IPS-20b (cell line): ENCODE data around the gene FCAR.
A peak's percentile ranks its signal among the peaks of the same experiment; 100 is the strongest.
"Not testable (repeated sequence)": the region's sequence is repeated elsewhere in the genome, so short reads cannot be mapped to it uniquely, and the experiment has no call there.

Experiments
- H3K27ac ChIP-seq: one replicate; pipeline ENCODE4 v1.5.1; 2013; ENCODE audit warnings: low read length
- H3K27me3 ChIP-seq: 2 replicates; pipeline ENCODE4 v1.6.1; 2013; ENCODE audit warnings: mild to moderate bottlenecking, low read length, inconsistent platforms; ENCODE audit not compliant: insufficient read depth
- H3K36me3 ChIP-seq: 2 replicates; pipeline ENCODE4 v1.6.1; 2013; ENCODE audit warnings: low read depth, mild to moderate bottlenecking, inconsistent platforms, low read length, moderate library complexity; ENCODE audit not compliant: insufficient read depth
- H3K4me1 ChIP-seq: 2 replicates; pipeline ENCODE4 v1.6.1; 2013; ENCODE audit warnings: mild to moderate bottlenecking, control low read depth, inconsistent platforms, low read length, moderate library complexity; ENCODE audit not compliant: insufficient read depth
- H3K4me3 ChIP-seq: 2 replicates; pipeline ENCODE4 v1.5.1; 2013; ENCODE audit warnings: mild to moderate bottlenecking, low read length, inconsistent platforms
- H3K9ac ChIP-seq: 2 replicates; pipeline ENCODE4 v1.6.1; 2013; ENCODE audit warnings: low read depth, mild to moderate bottlenecking, inconsistent platforms, low read length, moderate library complexity
- H3K9me3 ChIP-seq: 2 replicates; pipeline ENCODE4 v1.6.1; 2013; ENCODE audit warnings: mild to moderate bottlenecking, low read depth, low read length, inconsistent platforms; ENCODE audit not compliant: insufficient read depth

Gene FCAR

GRCh38 chr19:54858476-54858875 lies 15.6 kb upstream of the FCAR start:
- H3K4me1 ChIP-seq, H3K27ac ChIP-seq, H3K9ac ChIP-seq, H3K4me3 ChIP-seq, H3K27me3 ChIP-seq, H3K36me3 ChIP-seq: not testable (repeated sequence)
- peaks cover 51% of the 10 kb centered on the region for H3K9me3 ChIP-seq

- not testable (repeated sequence) for H3K4me3 ChIP-seq, H3K36me3 ChIP-seq, H3K27me3 ChIP-seq, H3K9ac ChIP-seq, H3K27ac ChIP-seq, H3K4me1 ChIP-seq
- peaks cover 41% of the 10 kb centered on the region for H3K9me3 ChIP-seq
Measured at GRCh38 chr19:54859421-54859820, 14.6 kb upstream of the FCAR start.

- H3K9me3 ChIP-seq = peaks cover 31% of the 10 kb centered on the region; the same call in 1 of the 2 replicates
- H3K4me3 ChIP-seq, H3K27me3 ChIP-seq, H3K9ac ChIP-seq, H3K27ac ChIP-seq, H3K36me3 ChIP-seq, H3K4me1 ChIP-seq: not testable (repeated sequence)
Measured at GRCh38 chr19:54863459-54863858, 10.6 kb upstream of the FCAR start.

DNA sequence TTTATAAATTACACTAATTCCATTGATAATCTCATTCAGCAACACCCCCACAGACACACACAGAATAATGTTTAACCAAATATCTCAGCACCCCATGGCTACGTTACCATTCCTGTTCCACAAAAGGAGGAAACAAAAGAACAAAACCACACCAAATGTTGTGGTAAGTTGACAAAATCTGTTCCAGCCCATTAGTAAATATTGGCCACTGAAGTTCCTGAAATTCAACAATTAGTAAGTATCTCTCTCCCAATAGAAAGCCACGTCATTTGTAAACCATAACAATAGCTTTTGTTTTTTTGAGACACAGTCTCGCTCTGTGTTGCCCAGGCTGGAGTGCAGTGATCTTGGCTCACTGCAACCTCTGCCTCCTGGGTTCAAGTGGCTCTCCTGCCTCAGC lies 2.3 kb upstream of the FCAR start:
- peaks cover 9% of the 10 kb centered on the region; the same call in 1 of the 2 replicates for H3K9me3 ChIP-seq
- no peaks in the 10 kb centered on the region for H3K36me3 ChIP-seq
- H3K9ac ChIP-seq = no peak overlapping the region
- H3K27ac ChIP-seq = no peak overlapping the region
- H3K4me3 ChIP-seq = no peak overlapping the region
- H3K27me3 ChIP-seq = 0 out of 2 replicates have a peak, but pooled peaks cover 6% of the 10 kb centered on the region
- H3K4me1 ChIP-seq = no peaks in the 10 kb centered on the region

DNA sequence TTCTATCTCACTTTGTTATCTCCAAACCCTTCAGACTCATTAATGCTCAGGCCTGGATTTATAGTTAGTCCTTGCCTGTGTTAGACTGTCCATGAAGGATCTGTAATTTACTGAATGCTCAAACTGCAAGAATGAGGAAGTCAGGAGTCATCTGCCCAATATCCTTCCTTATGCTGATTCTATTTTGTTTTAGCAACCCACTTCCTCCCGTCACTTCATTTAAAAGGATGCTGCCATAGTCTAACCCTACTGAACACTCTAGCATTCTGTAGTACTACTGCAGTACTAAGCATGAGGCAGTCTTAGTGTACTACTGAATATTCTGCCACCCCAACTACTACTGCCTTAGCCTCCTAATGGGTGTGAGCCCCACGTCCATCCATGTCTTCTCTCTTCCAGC lies 1.5 kb downstream of the FCAR start:
- Histone ChIP-seq H3K27ac (no peak overlapping the region), H3K9me3 (no peaks in the 10 kb centered on the region; the same call in 1 of the 2 replicates)

GRCh38 chr19:54877471-54877870 lies 3.4 kb downstream of the FCAR start:
- no peaks in the 10 kb centered on the region for H3K36me3 ChIP-seq
- H3K27me3 ChIP-seq = peaks cover 17% of the 10 kb centered on the region
- no peaks in the 10 kb centered on the region; the same call in 1 of the 2 replicates for H3K4me1 ChIP-seq
- H3K27ac ChIP-seq = no peak overlapping the region
- no peak overlapping the region for H3K9ac ChIP-seq
- H3K9me3 ChIP-seq = no peaks in the 10 kb centered on the region; the same call in 1 of the 2 replicates
- no peak overlapping the region for H3K4me3 ChIP-seq

More for the DNA sequence above, 1.5 kb downstream of the FCAR start:
- no peak overlapping the region for H3K9ac ChIP-seq
- no peaks in the 10 kb centered on the region; the same call in 1 of the 2 replicates for H3K4me1 ChIP-seq
- no peak overlapping the region for H3K4me3 ChIP-seq
- no peaks in the 10 kb centered on the region for H3K36me3 ChIP-seq
- peaks cover 10% of the 10 kb centered on the region; the same call in 1 of the 2 replicates for H3K27me3 ChIP-seq

- no peaks in the 10 kb centered on the region; the same call in 1 of the 2 replicates for H3K4me1 ChIP-seq
- H3K27me3 ChIP-seq = peaks cover 10% of the 10 kb centered on the region
- H3K9me3 ChIP-seq = no peaks in the 10 kb centered on the region
- no peak overlapping the region for H3K9ac ChIP-seq
- H3K4me3 ChIP-seq = no peak overlapping the region
- H3K27ac ChIP-seq = no peak overlapping the region
- H3K36me3 ChIP-seq = no peaks in the 10 kb centered on the region
Measured at GRCh38 chr19:54881884-54882283, 7.8 kb downstream of the FCAR start.

DNA sequence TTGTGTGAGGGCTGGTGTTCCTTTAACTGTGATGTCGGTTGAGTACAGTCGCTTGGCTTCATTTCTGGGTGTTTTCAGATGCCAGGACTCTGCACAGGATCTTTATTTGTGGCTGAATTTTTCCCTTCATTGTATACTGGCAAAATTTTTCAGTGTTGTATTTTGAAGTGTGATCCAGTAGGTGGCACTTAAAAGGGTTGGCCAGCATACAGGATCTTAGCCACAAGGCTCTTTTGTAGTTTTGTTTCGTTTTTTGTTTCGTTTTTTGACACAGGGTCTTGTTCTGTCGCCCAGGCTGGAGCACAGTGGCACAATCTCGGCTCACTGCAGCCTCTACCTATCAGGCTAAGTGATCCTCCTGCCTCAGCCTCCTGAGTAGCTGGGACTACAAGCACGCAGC lies 8.7 kb downstream of the FCAR start:
- Histone ChIP-seq H3K4me1 (no peaks in the 10 kb centered on the region; the same call in 1 of the 2 replicates), H3K4me3 (no peak overlapping the region), H3K9me3 (no peaks in the 10 kb centered on the region), H3K27me3 (peaks cover 10% of the 10 kb centered on the region), H3K36me3 (no peaks in the 10 kb centered on the region), H3K27ac (no peak overlapping the region), H3K9ac (no peak overlapping the region)

- H3K9ac ChIP-seq = no peak overlapping the region
- H3K27ac ChIP-seq = no peak overlapping the region
- no peaks in the 10 kb centered on the region for H3K9me3 ChIP-seq
- H3K4me1 ChIP-seq = no peaks in the 10 kb centered on the region; the same call in 1 of the 2 replicates
- H3K4me3 ChIP-seq = no peak overlapping the region
- H3K27me3 ChIP-seq = peaks cover 10% of the 10 kb centered on the region
- no peaks in the 10 kb centered on the region for H3K36me3 ChIP-seq
Measured at GRCh38 chr19:54883228-54883627, 9.2 kb downstream of the FCAR start.

DNA sequence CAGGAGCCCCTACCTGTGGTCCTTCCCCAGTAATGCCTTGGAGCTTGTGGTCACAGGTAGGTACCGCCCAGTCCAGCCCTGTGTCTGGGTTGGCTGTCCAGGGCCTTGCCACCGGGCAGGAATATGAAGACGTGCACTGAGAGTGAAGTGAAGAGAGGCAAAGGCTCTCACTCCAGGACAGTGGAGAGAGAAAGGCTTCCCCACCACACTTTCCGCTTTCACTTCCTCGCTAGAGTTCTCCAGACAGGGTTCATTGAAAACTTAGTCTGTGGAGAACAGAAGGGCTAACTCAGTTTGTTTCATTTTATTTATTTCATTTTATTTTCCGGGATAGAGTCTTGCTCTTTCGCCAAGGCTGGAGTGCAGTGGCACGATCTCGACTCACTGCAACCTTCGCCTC lies 14.2 kb downstream of the FCAR start:
- H3K4me1 ChIP-seq = peaks cover 2% of the 10 kb centered on the region
- H3K9me3 ChIP-seq = no peaks in the 10 kb centered on the region
- H3K27me3 ChIP-seq = no peaks in the 10 kb centered on the region
- H3K9ac ChIP-seq = no peak overlapping the region
- no peak overlapping the region for H3K4me3 ChIP-seq
- H3K27ac ChIP-seq = no peak overlapping the region
- no peaks in the 10 kb centered on the region for H3K36me3 ChIP-seq

- Histone ChIP-seq H3K4me1 (peaks cover 4% of the 10 kb centered on the region), H3K4me3 (no peak overlapping the region), H3K27ac (no peak overlapping the region), H3K9ac (no peak overlapping the region), H3K9me3 (no peaks in the 10 kb centered on the region), H3K27me3 (no peaks in the 10 kb centered on the region), H3K36me3 (no peaks in the 10 kb centered on the region)
Measured at GRCh38 chr19:54889566-54889965, 15.5 kb downstream of the FCAR start.

DNA sequence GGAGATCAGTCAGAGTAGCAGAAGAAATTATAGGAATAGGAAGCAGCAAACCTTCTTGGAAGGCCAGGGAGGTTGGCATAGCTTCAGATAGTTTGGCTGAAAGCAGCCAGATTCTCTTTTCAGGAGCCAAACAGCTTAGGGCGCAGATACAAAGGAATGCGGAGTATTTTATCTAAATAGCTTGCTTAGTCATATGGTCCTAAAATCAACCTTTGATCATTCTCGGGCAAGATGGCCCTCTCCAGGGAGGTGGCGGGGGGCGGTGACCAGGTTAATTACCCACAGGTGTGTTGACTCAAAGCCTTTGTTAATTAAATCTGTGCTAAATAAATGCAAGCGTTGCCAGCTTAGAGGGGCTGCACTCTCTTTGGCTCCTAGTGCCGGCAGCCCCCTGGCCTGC lies 19.4 kb downstream of the FCAR start:
- Histone ChIP-seq H3K36me3 (no peaks in the 10 kb centered on the region), H3K27me3 (no peaks in the 10 kb centered on the region), H3K9ac (peak overlapping the region; percentile 32), H3K27ac (peak overlapping the region; percentile 56), H3K4me3 (peak overlapping the region; percentile 35; the same call in 1 of the 2 replicates), H3K4me1 (peaks cover 4% of the 10 kb centered on the region), H3K9me3 (no peaks in the 10 kb centered on the region)
